HG03575 (cell line): ENCODE measurements around the gene LHX2.

ENCODE experiments used
- ATAC-seq: cut with Tn5 transposase; IDR thresholded peaks from one replicate; pipeline ENCODE4 v1.9.1; 2021; ENCODE audit not compliant: unreplicated experiment, insufficient number of reproducible peaks, low FRiP score; ENCODE audit errors: extremely low read depth

Gene LHX2

DNA sequence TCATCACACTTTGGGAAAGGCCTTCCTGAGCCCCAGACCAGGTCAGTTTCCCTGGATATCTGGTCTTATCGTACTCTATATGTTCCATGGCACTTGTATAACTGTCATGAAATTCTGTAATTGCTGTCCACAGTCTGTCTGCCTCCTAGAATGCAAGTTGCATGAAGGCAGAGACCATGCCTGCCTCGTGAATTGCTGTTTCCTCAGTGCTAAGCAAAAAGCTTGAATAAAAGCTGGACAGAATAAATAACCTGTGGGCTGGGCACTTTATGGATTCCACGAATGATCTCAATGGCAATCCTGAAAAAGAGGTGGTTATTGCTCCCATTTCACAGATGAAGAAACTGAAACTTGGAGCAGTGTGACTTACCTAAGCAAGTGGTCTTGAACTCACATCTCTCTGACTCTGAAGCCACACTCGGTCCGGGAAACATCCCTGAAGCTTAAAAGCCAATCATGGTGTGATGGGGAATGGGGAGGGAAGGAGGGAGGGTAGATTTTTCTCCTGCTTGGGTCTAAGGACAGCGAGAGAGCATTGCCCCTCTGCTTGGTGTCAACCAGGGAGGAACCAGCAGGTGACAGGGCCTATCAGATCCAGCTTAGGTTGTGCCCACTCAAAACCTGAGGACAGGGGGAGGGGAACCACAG lies 13.2 kb upstream of the LHX2 start:
- no peak for ATAC-seq

- no peak for ATAC-seq
Measured at GRCh38 chr9:123998970-123999621, 12.5 kb upstream of the LHX2 start.

- ATAC-seq: no peak
Measured at GRCh38 chr9:123999661-124000060, 11.9 kb upstream of the LHX2 start.

DNA sequence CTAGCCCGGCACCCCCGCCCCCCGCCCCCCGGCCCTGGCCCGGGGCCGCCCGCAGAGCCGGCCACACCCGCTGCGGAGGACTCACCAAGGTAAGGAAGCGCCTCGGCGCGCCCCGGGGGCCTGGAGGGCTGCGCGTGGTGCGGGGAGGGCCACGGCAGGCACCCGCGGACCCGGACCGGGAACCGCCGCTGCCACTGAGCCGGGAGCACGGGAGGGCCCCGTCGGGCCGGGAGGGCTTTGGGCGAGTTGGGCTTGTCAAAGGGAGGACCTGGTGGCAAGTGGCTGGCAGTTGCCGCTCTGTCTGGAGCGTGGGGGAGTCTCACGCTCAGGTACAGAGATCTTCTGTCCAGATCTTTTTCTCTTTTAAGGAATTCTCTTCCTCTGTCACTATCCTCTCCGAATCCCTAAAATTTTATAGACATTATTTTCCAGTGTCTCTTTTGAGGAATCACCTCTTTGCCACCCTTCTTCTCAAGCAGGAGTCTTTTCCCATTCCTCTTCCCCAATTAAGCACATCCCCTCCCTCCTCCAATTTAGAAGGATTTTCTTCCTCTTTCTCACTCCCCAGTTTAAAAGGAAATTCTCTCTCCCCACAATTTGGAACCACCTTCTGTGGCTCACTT lies 11.3 kb upstream of the LHX2 start:
- ATAC-seq: no peak

DNA sequence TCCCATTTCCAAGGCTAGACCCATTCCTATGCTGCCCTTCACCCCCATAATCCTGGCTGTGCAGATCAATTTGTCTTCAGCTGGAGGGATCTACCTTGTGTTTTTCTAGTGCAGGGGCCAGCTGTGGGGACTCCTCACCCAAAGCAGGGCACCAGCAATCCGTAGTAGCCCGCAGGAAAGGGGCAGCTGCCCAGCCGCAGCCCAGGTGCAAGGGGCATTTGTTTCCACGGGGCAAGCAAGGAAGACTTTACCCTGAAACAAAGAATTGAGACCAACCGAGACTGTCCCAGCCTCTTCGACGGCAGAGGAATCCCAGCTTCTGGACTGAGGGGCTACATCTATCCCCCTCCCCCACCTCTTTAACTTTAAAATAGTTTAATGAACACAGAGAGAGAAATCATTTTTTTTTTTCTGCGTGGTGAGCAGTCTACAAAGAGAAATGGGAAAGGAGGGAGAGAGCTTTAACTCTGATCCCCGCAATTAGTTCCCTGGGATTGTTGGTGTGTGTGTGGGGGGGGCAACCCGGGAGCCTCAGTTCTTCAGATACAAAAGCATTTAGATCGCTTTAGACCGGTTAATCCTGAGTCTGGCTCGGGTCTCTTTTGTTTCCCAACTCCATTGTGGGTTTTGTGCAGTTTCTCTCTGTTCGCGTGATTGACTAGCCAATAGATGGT lies 10.6 kb upstream of the LHX2 start:
- no peak for ATAC-seq

- ATAC-seq: no peak
Measured at GRCh38 chr9:124001458-124001799, 10.1 kb upstream of the LHX2 start.

- ATAC-seq: no peak
Measured at GRCh38 chr9:124001866-124002525, 9.6 kb upstream of the LHX2 start.

- ATAC-seq: no peak
Measured at GRCh38 chr9:124003636-124004349, 7.8 kb upstream of the LHX2 start.

- ATAC-seq: no peak
Measured at GRCh38 chr9:124004593-124004992, 7.0 kb upstream of the LHX2 start.

DNA sequence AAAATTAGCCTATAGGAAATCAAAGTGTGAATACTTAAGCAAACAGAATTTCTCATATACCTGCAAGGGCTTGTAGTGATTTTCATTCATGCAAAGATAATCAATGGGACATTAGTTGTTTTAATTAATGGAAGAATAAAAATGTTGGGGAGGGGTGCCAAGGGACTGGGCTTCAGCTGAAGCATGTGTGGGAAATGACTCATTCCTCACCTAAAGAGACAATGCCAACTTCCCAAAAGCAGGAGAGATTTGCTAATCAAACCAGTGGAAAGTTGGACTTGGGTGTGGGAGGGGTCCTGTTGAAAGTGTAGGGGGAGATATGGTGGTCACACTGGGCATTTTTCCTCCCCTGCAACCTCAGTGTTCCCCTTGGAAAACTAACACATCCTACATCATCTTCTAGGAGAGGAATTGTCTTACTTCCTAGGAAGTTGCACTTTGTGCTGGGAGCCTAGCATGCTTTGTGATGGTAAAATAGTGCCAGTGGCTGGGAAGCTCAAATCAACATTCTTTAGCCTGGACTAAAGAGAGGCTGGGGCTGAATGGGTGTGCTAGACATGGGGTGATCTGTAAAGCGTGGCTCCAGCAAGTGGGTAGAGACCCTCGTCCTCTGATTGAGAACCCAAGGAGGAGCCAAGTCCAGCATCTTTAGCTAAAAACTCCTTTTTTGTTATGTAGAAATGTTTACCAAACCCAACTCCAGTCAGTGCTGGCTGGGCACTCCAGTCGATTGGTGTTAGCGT lies 6.4 kb upstream of the LHX2 start:
- ATAC-seq: no peak

GRCh38 chr9:124006448-124007361 lies 4.9 kb upstream of the LHX2 start:
- ATAC-seq: no peak

GRCh38 chr9:124007565-124008302 lies 3.8 kb upstream of the LHX2 start:
- no peak for ATAC-seq

GRCh38 chr9:124008303-124008693 lies 3.3 kb upstream of the LHX2 start:
- no peak for ATAC-seq

DNA sequence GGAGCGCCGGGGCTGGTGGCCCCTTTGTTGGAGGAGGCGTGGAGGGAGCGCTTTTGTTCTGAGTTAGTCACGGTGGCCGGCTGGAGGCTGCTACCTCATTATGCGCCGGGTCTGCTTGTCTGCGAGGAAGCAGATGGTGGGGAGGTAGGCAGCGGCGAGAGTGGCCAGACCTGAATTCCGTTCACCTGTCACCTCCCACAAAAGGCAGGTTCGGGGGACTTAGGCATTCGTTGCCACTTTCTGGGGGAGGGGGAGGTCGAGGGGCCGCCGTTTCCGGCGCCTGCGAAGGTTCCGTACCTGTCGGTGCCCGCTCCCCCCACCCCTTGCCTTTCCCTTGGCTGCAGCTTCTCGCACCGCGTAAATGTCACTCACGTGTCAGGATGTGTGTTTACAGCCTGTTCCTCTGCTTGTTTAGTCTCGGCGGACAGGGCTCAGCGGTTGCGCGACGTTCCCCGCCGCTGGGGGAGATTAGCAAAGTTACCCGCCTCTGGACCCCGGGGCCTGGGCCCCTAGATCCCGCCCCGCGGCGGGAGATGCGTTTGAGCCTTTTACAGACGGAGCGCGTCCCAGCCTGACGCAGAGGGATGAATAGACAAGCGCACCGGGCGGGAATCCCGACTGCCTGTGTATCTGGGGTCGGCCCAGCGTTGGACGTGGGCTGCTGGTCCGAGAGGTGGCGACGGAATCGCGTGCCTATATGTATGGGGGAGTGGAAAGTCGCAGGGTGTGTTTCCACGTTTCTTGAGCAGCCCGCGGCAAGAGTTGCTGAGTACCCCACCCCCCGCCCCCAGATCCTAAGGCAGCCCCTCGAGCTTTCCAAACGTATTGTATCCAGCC lies 2.7 kb upstream of the LHX2 start:
- ATAC-seq: no peak

DNA sequence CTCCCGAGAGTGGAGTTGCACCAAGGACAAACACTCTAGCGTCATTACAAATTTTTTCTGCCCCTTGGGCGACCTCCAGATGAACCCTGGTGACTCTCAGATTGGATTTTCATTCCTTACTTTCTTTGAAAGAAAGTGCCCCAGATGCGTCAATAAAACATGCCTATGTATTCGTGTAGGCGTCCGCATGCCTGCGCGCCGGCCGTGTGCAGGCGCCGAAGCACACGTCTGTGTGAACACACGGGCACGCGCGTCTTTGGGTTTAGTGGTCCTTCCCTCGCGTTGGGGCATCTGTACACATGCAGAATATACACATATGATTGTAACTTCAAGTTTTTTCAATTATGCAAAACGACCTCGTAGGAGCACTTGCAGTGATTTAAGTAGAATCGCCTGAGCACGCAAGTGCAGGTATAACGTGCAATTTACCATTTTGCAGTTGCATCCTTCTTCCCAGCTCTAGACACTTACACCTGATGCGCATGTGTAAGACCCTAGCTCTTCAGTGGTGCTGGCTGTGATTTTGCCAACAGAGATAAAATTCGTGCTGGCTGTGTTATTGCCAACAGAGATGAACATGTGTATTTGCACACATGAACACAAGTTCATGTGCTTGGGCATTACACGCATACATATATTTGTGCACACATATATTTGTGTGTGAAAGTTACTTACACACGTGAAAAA lies 1.9 kb upstream of the LHX2 start:
- ATAC-seq: no peak

- ATAC-seq: no peak
Measured at GRCh38 chr9:124010303-124010664, 1.3 kb upstream of the LHX2 start.
